ENCODE measurements around the gene RIMKLB.
"Not testable (repeated sequence)": the region's sequence is repeated elsewhere in the genome, so short reads cannot be mapped to it uniquely, and the experiment has no call there.

DNA sequence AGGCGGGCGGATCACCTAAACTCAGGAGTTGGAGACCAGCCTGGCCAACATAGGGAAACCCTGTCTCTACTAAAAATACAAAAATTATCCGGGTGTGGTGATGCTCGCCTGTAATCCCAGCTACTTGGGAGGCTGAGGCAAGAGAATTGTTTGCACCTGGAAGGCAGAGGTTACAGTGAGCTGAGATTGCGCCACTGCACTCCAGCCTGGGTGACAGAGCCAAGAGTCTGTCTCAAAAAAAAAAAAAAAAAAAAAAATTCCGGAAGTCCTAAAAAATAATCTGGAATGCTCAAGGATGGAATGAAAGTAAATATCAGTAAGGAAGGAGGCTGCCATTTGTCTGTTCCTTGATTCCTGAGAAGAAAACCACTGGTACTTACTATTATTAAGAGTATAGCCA is 45.3 kb downstream of the RIMKLB start:
- not testable (repeated sequence) for TF ChIP-seq CTCF (conservative IDR thresholded peaks at IDR 0.05 in 1 of 2, IDR thresholded peaks at IDR 0.05 in 1 of 2; ENCODE audit: extremely low read depth in 1 of 2, insufficient read depth in 1 of 2, low read depth in 1 of 2, low read length in 2 of 2); EZH2 (IDR thresholded peaks at IDR 0.05; ENCODE audit: borderline replicate concordance, low read length)

Data from mammary epithelial cell (primary cell).